ENCODE results near the gene IRX5.
A peak's percentile ranks its signal among the peaks of the same experiment; 100 is the strongest.

Gene IRX5

GRCh38 chr16:54934481-54935265, 4.0 kb downstream of the IRX5 start:
- Mint-ChIP-seq H3K36me3 (ENCODE audit: insufficient read depth) (peaks cover 19% of the 10 kb centered on the region), H3K9me3 (no peaks in the 10 kb centered on the region), H3K4me1 (ENCODE audit: low read depth in 2 of 2) (peaks cover 6 to 24% of the 10 kb centered on the region in 2 donors), H3K4me3 (no peak overlapping the region), H3K27me3 (peaks cover 70 to 91% of the 10 kb centered on the region in 2 donors), H3K27ac (no peak overlapping the region)
- ATAC-seq (replicated peaks) (no peak), DNase-seq (no peak)

- no peaks in the 10 kb centered on the region for H3K9me3 Mint-ChIP-seq
- H3K27ac Mint-ChIP-seq = no peak overlapping the region
- no peak overlapping the region for H3K4me3 Mint-ChIP-seq
- peaks cover 67 to 91% of the 10 kb centered on the region in 2 donors for H3K27me3 Mint-ChIP-seq
- ATAC-seq (replicated peaks) = no peak
- peaks cover 1 to 19% of the 10 kb centered on the region in 2 donors for H3K4me1 Mint-ChIP-seq (ENCODE audit: low read depth in 2 of 2)
- H3K36me3 Mint-ChIP-seq (ENCODE audit: insufficient read depth) = peaks cover 19% of the 10 kb centered on the region
- DNase-seq = no peak
Observed at GRCh38 chr16:54935266-54935968, 4.8 kb downstream of the IRX5 start.

- no peak for ATAC-seq (replicated peaks)
- Mint-ChIP-seq H3K27ac (no peak overlapping the region), H3K9me3 (no peaks in the 10 kb centered on the region), H3K36me3 (ENCODE audit: insufficient read depth) (peaks cover 17% of the 10 kb centered on the region), H3K27me3 (peaks cover 74 to 97% of the 10 kb centered on the region in 2 donors), H3K4me3 (peak overlapping the region in 1 of 2 donors; percentile 25), H3K4me1 (ENCODE audit: low read depth in 2 of 2) (peaks cover 0 to 19% of the 10 kb centered on the region in 2 donors)
- DNase-seq = no peak
Observed at GRCh38 chr16:54936201-54936978, 5.7 kb downstream of the IRX5 start.

- Mint-ChIP-seq H3K4me1 (ENCODE audit: low read depth in 2 of 2) (peaks cover 0 to 16% of the 10 kb centered on the region in 2 donors), H3K9me3 (no peaks in the 10 kb centered on the region), H3K4me3 (peak overlapping the region in 1 of 2 donors; percentile 36), H3K27me3 (peaks cover 77 to 97% of the 10 kb centered on the region in 2 donors), H3K36me3 (ENCODE audit: insufficient read depth) (peaks cover 13% of the 10 kb centered on the region), H3K27ac (no peak overlapping the region)
- ATAC-seq (replicated peaks) (no peak), DNase-seq (no peak)
Observed at GRCh38 chr16:54936979-54937670, 6.5 kb downstream of the IRX5 start.

GRCh38 chr16:54937671-54938211, 7.1 kb downstream of the IRX5 start:
- Mint-ChIP-seq H3K27ac (no peak overlapping the region), H3K27me3 (peaks cover 79 to 96% of the 10 kb centered on the region in 2 donors), H3K9me3 (no peaks in the 10 kb centered on the region), H3K4me1 (ENCODE audit: low read depth in 2 of 2) (peaks cover 0 to 12% of the 10 kb centered on the region in 2 donors), H3K36me3 (ENCODE audit: insufficient read depth) (peaks cover 9% of the 10 kb centered on the region), H3K4me3 (peak overlapping the region in 1 of 2 donors; percentile 36)
- DNase-seq (no peak), ATAC-seq (replicated peaks) (no peak)

- Mint-ChIP-seq H3K27ac (no peak overlapping the region), H3K9me3 (no peaks in the 10 kb centered on the region), H3K36me3 (ENCODE audit: insufficient read depth) (peaks cover 9% of the 10 kb centered on the region), H3K27me3 (peaks cover 83 to 98% of the 10 kb centered on the region in 2 donors), H3K4me1 (ENCODE audit: low read depth in 2 of 2) (peaks cover 0 to 12% of the 10 kb centered on the region in 2 donors), H3K4me3 (peak overlapping the region in 1 of 2 donors; percentile 36)
- ATAC-seq (replicated peaks) (no peak), DNase-seq (no peak)
Observed at GRCh38 chr16:54938212-54939028, 7.8 kb downstream of the IRX5 start.

GRCh38 chr16:54939029-54939346, 8.3 kb downstream of the IRX5 start:
- H3K36me3 Mint-ChIP-seq (ENCODE audit: insufficient read depth) = peaks cover 5% of the 10 kb centered on the region
- ATAC-seq (replicated peaks) (no peak), DNase-seq (no peak)
- no peak overlapping the region for H3K27ac Mint-ChIP-seq
- peak overlapping the region in 1 of 2 donors; percentile 20 for H3K4me3 Mint-ChIP-seq
- peaks cover 0 to 12% of the 10 kb centered on the region in 2 donors for H3K4me1 Mint-ChIP-seq (ENCODE audit: low read depth in 2 of 2)
- peaks cover 83 to 98% of the 10 kb centered on the region in 2 donors for H3K27me3 Mint-ChIP-seq
- no peaks in the 10 kb centered on the region for H3K9me3 Mint-ChIP-seq

GRCh38 chr16:54939510-54940278, 9.0 kb downstream of the IRX5 start:
- H3K4me3 Mint-ChIP-seq = no peak overlapping the region
- peaks cover 5% of the 10 kb centered on the region for H3K36me3 Mint-ChIP-seq (ENCODE audit: insufficient read depth)
- DNase-seq (no peak), ATAC-seq (replicated peaks) (no peak)
- peaks cover 0 to 12% of the 10 kb centered on the region in 2 donors for H3K4me1 Mint-ChIP-seq (ENCODE audit: low read depth in 2 of 2)
- no peak overlapping the region for H3K27ac Mint-ChIP-seq
- no peaks in the 10 kb centered on the region for H3K9me3 Mint-ChIP-seq
- peaks cover 78 to 98% of the 10 kb centered on the region in 2 donors for H3K27me3 Mint-ChIP-seq

GRCh38 chr16:54940279-54940604, 9.6 kb downstream of the IRX5 start:
- Mint-ChIP-seq H3K4me3 (no peak overlapping the region), H3K4me1 (ENCODE audit: low read depth in 2 of 2) (peaks cover 0 to 11% of the 10 kb centered on the region in 2 donors), H3K36me3 (ENCODE audit: insufficient read depth) (peaks cover 3% of the 10 kb centered on the region), H3K9me3 (no peaks in the 10 kb centered on the region), H3K27me3 (peaks cover 76 to 98% of the 10 kb centered on the region in 2 donors), H3K27ac (no peak overlapping the region)
- ATAC-seq (replicated peaks) = no peak
- DNase-seq = no peak

- H3K36me3 Mint-ChIP-seq (ENCODE audit: insufficient read depth) = no peaks in the 10 kb centered on the region
- H3K4me1 Mint-ChIP-seq (ENCODE audit: low read depth in 2 of 2) = peaks cover 0 to 5% of the 10 kb centered on the region in 2 donors
- DNase-seq (no peak), ATAC-seq (replicated peaks) (no peak)
- no peak overlapping the region for H3K27ac Mint-ChIP-seq
- peaks cover 62 to 92% of the 10 kb centered on the region in 2 donors for H3K27me3 Mint-ChIP-seq
- no peaks in the 10 kb centered on the region for H3K9me3 Mint-ChIP-seq
- no peak overlapping the region for H3K4me3 Mint-ChIP-seq
Observed at GRCh38 chr16:54942353-54942943, 11.8 kb downstream of the IRX5 start.

GRCh38 chr16:54944002-54944401, 13.3 kb downstream of the IRX5 start:
- no peak overlapping the region for H3K27ac Mint-ChIP-seq
- H3K9me3 Mint-ChIP-seq = no peaks in the 10 kb centered on the region
- H3K4me3 Mint-ChIP-seq = no peak overlapping the region
- ATAC-seq (replicated peaks) (no peak), DNase-seq (no peak)
- H3K4me1 Mint-ChIP-seq (ENCODE audit: low read depth in 2 of 2) = no peaks in the 10 kb centered on the region
- peaks cover 58 to 92% of the 10 kb centered on the region in 2 donors for H3K27me3 Mint-ChIP-seq
- no peaks in the 10 kb centered on the region for H3K36me3 Mint-ChIP-seq (ENCODE audit: insufficient read depth)
